Activated CD4-positive, alpha-beta T cell treated with anti-CD3 and anti-CD28 coated beads, Interleukin-2, Interleukin-4, amounts not matched to agents 100 ng/mL and 50 ng/mL, durations not matched to agents 16 hours and 8 hours (primary cell): ENCODE results near the gene ABCG1.
"Not testable (repeated sequence)": the region's sequence is repeated elsewhere in the genome, so short reads cannot be mapped to it uniquely, and the experiment has no call there.

ENCODE experiments used
- DNase-seq: peaks from one replicate; pipeline ENCODE4 v3.0.0-alpha.2; 2020; ENCODE audit warnings: low spot score

Gene ABCG1

DNA sequence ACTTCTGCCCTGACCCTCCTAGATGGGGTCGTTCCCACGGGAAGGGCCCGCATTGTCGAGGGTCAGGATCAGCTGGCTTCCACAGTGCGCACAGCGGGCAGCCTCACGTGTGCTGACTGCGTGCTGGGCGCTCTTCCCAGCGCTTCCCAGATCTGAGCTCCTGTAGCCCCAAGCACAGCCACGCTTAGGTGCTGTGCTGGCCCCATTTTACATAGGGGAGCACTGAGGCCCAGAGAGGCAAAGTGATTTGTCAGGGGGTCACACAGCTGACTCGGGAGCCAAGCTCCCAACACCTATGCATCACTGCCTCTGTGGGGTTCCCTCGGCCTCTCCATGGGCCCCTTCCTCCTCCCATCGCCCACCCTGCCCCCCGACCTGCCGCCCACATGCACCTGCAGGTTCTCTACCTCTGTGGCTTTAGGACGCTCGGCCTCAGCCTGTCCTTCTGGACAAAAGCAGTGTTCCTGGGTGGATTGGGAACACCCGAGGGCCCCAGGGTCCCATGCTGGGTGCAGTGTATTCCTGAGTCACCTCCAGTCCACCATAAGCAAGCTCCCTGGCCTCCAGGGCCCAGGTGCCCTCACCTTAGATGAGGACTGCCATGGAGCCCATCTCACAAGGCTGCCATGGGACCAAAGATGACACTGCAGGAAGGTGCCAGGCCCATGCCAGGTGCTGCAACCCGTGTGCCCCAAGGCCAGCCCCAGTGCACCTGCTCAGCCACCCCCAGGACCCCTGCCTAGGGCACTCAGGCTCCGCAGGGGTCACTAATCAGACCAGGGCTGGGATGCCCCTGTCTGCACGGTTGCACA lies 73.0 kb downstream of the ABCG1 start:
- no peak for DNase-seq

DNA sequence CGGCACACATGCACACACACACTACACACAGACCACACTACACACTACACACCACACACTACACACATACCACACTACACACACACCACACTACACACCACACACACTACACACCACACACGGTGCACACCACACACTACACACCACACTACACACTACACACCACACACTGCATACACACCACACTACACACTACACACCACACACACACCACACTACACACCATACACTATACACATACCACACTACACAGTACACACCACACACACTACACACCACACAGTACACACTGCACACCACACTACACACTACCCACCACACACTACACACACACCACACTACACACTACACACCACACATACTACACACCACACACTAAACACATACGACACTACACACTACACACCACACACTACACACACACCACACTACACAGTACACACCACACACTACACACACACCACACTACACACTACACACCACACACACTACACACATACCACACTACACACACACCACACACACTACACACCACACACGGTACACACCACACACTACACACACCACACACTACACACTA lies 73.7 kb downstream of the ABCG1 start:
- DNase-seq, result not testable (repeated sequence)

- DNase-seq, result no peak
Measured at GRCh38 chr21:42293649-42294272, 74.8 kb downstream of the ABCG1 start.

DNA sequence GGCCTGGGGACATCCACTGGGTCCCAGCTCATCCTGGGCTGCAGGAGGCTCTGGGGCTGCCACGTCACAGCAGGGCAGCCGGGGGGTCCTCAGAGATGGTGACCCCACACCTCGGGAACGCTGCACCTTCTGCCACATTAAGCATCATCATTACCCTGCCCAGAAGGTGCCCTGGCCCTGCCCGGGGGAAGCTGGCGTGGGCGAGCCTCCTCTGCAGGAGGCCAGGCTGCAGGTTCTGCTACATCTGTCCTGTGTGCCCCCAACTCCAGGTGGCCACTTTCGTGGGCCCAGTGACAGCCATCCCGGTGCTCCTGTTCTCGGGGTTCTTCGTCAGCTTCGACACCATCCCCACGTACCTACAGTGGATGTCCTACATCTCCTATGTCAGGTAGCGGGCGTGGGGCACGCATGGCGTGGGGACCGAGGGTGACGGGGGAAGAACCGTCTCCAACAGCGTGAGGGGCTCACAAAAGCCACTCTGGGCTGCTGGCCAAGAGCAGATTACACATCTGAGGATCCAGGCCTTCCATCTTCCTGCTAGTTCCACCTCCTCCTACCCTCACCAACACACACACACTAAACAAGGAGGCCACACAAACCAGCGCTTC lies 75.4 kb downstream of the ABCG1 start:
- no peak for DNase-seq

DNA sequence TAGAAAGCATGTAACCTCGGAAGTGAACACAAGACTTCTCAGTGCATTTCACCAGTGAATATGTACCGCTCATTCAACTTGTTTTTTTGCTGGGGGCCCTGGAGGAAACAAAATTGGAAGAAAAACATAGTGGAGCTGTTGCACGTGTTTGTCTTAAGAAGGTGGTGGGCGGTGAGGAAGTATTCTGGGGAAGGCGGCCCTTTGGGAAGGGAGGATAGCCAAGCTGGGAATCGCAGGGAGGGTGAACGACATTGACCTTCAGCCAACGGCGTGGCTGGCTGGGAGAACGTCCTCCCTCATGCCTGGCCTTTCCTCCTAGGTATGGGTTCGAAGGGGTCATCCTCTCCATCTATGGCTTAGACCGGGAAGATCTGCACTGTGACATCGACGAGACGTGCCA lies 76.9 kb downstream of the ABCG1 start:
- DNase-seq, result no peak

DNA sequence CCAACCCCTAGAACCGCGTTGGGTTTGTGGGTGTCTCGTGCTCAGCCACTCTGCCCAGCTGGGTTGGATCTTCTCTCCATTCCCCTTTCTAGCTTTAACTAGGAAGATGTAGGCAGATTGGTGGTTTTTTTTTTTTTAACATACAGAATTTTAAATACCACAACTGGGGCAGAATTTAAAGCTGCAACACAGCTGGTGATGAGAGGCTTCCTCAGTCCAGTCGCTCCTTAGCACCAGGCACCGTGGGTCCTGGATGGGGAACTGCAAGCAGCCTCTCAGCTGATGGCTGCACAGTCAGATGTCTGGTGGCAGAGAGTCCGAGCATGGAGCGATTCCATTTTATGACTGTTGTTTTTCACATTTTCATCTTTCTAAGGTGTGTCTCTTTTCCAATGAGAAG lies 77.6 kb downstream of the ABCG1 start:
- DNase-seq, result no peak

GRCh38 chr21:42297377-42297776 lies 78.4 kb downstream of the ABCG1 start:
- no peak for DNase-seq

DNA sequence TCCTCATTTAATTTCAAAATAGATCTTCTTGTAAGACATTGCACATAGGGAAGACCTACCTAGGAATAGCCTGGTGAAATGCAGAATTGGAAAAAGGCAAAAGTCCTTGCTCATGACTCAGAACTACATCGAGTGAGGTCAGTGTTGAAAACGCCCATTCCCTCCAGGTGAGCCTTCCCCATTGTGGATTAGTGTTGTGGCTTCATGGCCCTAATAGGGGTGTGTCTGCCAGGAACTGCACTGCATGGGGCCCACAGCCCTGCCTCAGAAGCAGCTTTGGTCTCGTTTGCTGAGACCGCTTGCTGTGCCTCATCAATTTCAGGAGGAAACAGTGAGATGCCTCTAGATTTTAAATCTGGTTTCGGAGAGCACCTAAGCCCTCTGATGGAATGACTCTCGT lies 79.3 kb downstream of the ABCG1 start:
- DNase-seq, result no peak

DNA sequence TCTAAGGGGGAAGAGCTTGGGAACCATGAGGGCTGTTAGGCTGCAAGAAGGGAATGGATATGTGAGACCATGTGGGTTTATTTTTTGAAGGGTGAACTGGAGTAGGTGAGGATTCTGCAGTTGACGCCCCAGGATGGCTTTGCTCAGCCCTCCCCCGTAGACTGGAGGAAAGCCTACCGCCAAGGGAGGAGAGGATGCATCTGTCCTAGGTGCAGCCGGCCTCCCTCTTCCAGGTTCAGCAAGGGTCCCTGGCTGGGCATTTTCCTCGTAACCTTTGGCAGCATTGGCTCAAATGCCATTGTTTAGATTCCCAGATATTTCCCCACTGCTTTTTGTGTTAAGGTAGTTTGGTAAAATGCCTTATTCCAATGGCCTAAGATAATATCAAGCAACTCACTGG lies 79.7 kb downstream of the ABCG1 start:
- no peak for DNase-seq

- DNase-seq, result peak; percentile 30
Measured at GRCh38 chr21:42299324-42300044, 80.5 kb downstream of the ABCG1 start.

DNA sequence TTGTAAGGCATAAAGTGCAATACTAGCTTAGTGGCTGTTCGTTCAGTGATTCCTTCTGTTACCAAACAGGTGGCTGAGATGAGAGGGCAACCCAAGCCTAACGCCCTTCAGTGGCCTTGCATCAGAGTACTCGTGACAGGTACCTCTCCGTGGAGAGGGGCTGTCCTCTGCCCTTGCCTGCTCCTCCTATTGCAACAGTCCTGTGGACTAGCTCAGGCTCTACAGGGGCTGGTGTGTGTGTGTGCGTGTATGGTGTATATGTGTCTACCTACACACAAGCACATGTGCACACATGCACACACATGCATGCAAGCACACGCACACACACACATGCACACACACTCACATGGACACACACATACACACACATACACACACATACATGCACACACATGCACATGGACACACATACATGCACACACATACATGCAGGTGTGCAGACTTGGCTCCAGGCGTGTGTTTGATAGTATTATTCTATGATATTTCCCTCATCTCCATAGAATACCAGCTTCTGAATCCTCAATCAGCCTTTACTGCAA lies 81.2 kb downstream of the ABCG1 start:
- no peak for DNase-seq

GRCh38 chr21:42300956-42301355 lies 82.0 kb downstream of the ABCG1 start:
- no peak for DNase-seq

GRCh38 chr21:42301371-42302075 lies 82.6 kb downstream of the ABCG1 start:
- no peak for DNase-seq

DNA sequence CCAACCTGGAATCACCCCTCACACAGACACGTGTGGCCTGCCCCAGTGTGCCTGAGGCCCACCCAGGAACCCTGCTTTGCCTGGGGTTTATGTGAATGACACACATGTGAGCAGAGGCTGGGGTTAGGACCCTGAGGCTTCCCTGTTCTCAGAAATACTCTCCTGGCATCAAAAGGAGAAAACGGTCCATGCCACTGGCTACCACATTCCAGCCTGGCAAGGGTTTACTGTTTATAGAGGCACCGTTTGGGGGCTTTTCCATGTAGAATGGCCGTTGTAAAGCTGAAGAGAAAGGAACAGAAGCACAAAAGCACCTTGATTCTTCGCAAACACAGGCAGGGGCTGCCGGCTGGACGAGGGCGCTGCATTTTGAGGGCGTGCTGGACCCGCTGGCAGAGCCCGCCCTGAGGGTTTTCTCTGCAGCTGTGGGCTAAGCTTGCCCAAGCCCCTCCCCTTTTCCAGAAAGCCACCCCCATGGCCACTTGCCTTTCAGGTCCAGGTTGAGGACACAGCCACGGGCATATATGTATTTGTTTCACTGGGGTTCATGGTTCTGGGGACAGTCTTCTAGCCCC lies 83.2 kb downstream of the ABCG1 start:
- DNase-seq, result no peak

DNA sequence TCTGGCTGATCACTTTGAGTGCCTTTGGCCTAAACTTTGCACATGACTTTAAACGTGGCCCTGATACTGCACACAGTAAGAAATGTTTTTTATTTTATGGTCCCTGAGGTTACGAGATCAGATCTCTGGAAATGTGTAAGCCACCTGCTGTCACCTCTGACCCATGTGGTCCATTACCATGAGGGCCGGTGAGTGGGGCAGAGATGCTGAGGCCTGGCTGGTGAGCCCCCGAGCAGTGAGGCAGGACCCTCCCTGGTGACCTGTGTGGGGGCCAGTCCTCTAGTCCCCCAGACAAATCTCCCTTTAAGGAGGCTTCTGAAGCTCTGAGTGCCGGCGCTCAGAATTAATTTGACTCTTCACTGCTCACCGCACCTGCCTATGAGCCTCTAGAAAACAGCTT lies 83.9 kb downstream of the ABCG1 start:
- DNase-seq, result no peak

GRCh38 chr21:42303443-42303842 lies 84.5 kb downstream of the ABCG1 start:
- no peak for DNase-seq

DNA sequence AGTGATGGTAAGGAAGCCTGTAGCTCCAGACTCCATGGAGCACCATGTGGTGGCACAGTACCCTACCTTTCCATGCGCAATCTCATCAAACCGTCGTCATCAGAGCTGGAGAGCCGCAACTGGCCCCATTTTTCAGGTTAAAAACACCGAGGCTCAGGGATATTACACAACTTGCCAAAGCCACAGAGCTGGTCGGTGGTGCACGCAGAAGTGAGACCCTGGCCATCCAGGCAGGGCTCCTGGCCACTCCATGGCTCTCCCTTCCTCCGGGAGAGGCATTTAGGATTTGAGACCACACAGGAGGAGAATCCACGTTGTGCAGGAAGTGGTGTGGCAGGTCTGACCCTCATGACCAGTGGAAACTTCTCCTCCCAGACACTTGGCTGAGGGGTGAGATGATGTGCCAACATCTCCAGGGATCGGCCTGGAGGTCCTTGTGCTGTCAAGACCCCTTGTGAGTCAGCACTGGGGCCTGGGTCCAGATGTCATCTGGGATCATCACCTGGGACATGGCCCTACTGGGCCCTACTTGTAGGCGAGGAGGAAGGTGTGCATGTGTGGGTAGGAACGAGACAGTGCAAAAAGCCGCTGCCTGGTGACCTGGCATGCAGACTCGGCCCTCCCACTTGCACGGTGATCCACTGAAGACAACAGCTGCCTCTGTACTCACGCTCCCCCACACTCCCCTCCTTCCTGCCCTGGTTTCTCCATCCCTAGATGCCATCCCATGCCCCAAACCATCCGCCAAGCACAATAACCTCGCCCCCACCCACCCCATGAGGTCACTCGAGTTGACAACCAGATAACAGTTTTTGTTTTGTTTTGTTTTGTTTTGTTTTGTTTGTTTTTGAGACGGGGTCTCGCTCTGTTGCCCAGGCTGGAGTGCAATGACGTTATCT lies 85.9 kb downstream of the ABCG1 start:
- no peak for DNase-seq

- DNase-seq, result no peak
Measured at GRCh38 chr21:42305707-42306147, 86.8 kb downstream of the ABCG1 start.

- no peak for DNase-seq
Measured at GRCh38 chr21:42306366-42307035, 87.6 kb downstream of the ABCG1 start.
